Prostate gland (tissue), 2 donors: ENCODE data around the gene PLXND1. TPM values are rescaled to one million over a fixed set of nuclear protein-coding genes. Genes with fewer than 3 reads are reported as not detected.

Source experiments
- DNase-seq: peaks from one replicate; pipeline ENCODE4 v3.0.0-alpha.2; 2019; ENCODE audit warnings: low spot score
- H3K27ac ChIP-seq, 2 donors: fragments of 200-600 bp; sonication (generic); 2 replicates each; pipeline ENCODE4 v1.5.1; 2017 to 2019
- H3K27me3 ChIP-seq: fragments of 200-600 bp; sonication (generic); replicated peaks from 2 replicates; pipeline ENCODE4 v1.5.1; 2019; ENCODE audit not compliant: insufficient read depth
- H3K36me3 ChIP-seq, 2 donors: fragments of 200-600 bp; sonication (generic); 1 replicate in 1 of 2; 2 replicates in 1 of 2; pipeline versions ENCODE4 v1.5.1 to v1.8.1; 2017 to 2019
- H3K4me1 ChIP-seq: fragments of 200-600 bp; sonication (generic); replicated peaks from 2 replicates; pipeline ENCODE4 v1.5.1; 2019
- H3K4me3 ChIP-seq, 2 donors: fragments of 200-600 bp; sonication (generic); 2 replicates each; pipeline ENCODE4 v1.5.1; 2017 to 2019
- H3K9me3 ChIP-seq: fragments of 200-600 bp; sonication (generic); 2 replicates; pipeline ENCODE4 v1.5.1; 2017
- CTCF ChIP-seq, 4 experiments: fragments of 200-600 bp in 2 of 4; fragments of 450-650 bp in 2 of 4; sonication (generic) in 2 of 4; IDR thresholded peaks; 1 replicate in 3 of 4; 2 replicates in 1 of 4; pipeline ENCODE4 v1.5.1; 2016 to 2019; ENCODE audit warnings: antibody characterized with exemption in 4 of 4, mild to moderate bottlenecking in 2 of 4, moderate library complexity in 2 of 4
- POLR2A ChIP-seq: fragments of 450-650 bp; IDR thresholded peaks from one replicate; pipeline ENCODE4 v1.6.1; 2016; ENCODE audit warnings: antibody characterized with exemption, mild to moderate bottlenecking
- POLR2AphosphoS5 ChIP-seq: sonication (generic); formaldehyde crosslinking; IDR thresholded peaks from one replicate; pipeline ENCODE4 v1.6.1; 2017; ENCODE audit warnings: antibody characterized with exemption
- WGBS: methylation state at CpG from one replicate; pipeline ENCODE4 v1.1.5; 2018; 5-methylcytosine and 5-hydroxymethylcytosine counted together
- intact Hi-C: fragments of 100-400 bp; cut with DNase I; formaldehyde crosslinking; loops from one replicate; pipeline ENCODE4 v1.14.2; 2022
- total RNA-seq, 2 donors: library from RNA; depleted of rRNA; stranded (reverse); fragments of >200 nt; gene quantifications; one replicate each; pipeline ENCODE4 v1.1.0, GENCODE V29; 2016

The PLXND1 gene
- total RNA-seq, 2 donors from 2014 or later = 19.7 to 83.6 TPM

- no peaks in the 10 kb centered on the region for H3K4me1 ChIP-seq
- no peak overlapping the region for H3K27ac ChIP-seq
These were observed 49.5 kb downstream of the PLXND1 start for GRCh38 chr3:129556890-129557547.

GRCh38 chr3:129556358-129556695, 50.1 kb downstream of the PLXND1 start:
- no peaks in the 10 kb centered on the region for H3K27me3 ChIP-seq
- H3K27ac ChIP-seq = no peak overlapping the region
- 91% methylated on average over 15 of the region's 15 CpGs for WGBS
- H3K36me3 ChIP-seq = no peaks in the 10 kb centered on the region
- intact Hi-C loops = loop anchor here (5.0 kb wide), 1 partner anchor 64 kb away; no protein-coding TSS in a partner anchor
- no peaks in the 10 kb centered on the region for H3K4me1 ChIP-seq
- no peak for TF ChIP-seq POLR2A
- TF ChIP-seq POLR2AphosphoS5 = no peak
- TF ChIP-seq CTCF (IDR thresholded peaks at IDR 0.05) = no peak
- no peak for DNase-seq
- no peak overlapping the region for H3K4me3 ChIP-seq
- no peaks in the 10 kb centered on the region for H3K9me3 ChIP-seq

More at GRCh38 chr3:129556890-129557547, 49.5 kb downstream of the PLXND1 start:
- WGBS = 77% methylated on average over 31 of the region's 31 CpGs
- no peaks in the 10 kb centered on the region for H3K27me3 ChIP-seq
- H3K36me3 ChIP-seq = no peaks in the 10 kb centered on the region
- intact Hi-C loops = loop anchor here (5.0 kb wide), 1 partner anchor 65 kb away; no protein-coding TSS in a partner anchor
- TF ChIP-seq POLR2AphosphoS5 = no peak
- TF ChIP-seq POLR2A = no peak
- no peak for TF ChIP-seq CTCF (IDR thresholded peaks at IDR 0.05)
- no peak overlapping the region for H3K4me3 ChIP-seq
- H3K9me3 ChIP-seq = no peaks in the 10 kb centered on the region
- DNase-seq = no peak

- 85% methylated on average over 18 of the region's 18 CpGs for WGBS
- DNase-seq = no peak
- H3K9me3 ChIP-seq = no peaks in the 10 kb centered on the region
- no peak overlapping the region for H3K27ac ChIP-seq
- intact Hi-C loops = loop anchor here (5.0 kb wide), 1 partner anchor 63 kb away; no protein-coding TSS in a partner anchor
- no peaks in the 10 kb centered on the region for H3K4me1 ChIP-seq
- no peak overlapping the region for H3K4me3 ChIP-seq
- no peaks in the 10 kb centered on the region for H3K27me3 ChIP-seq
- H3K36me3 ChIP-seq = no peaks in the 10 kb centered on the region
- TF ChIP-seq CTCF (IDR thresholded peaks at IDR 0.05) (no peak), POLR2AphosphoS5 (no peak), POLR2A (no peak)
These were observed 50.7 kb downstream of the PLXND1 start for GRCh38 chr3:129555616-129556357.

GRCh38 chr3:129555153-129555550, 51.3 kb downstream of the PLXND1 start:
- TF ChIP-seq POLR2AphosphoS5 = no peak
- no peak for TF ChIP-seq CTCF (IDR thresholded peaks at IDR 0.05)
- no peak for TF ChIP-seq POLR2A
- Histone ChIP-seq H3K27me3 (no peaks in the 10 kb centered on the region), H3K36me3 (no peaks in the 10 kb centered on the region), H3K4me1 (no peaks in the 10 kb centered on the region), H3K27ac (no peak overlapping the region), H3K4me3 (no peak overlapping the region), H3K9me3 (no peaks in the 10 kb centered on the region)
- intact Hi-C loops = loop anchor here (5.0 kb wide), 1 partner anchor 63 kb away; no protein-coding TSS in a partner anchor
- no peak for DNase-seq
- 62% methylated on average over 15 of the region's 15 CpGs for WGBS
